Ovary (tissue), 9 donors: ENCODE results near the gene STOML2. TPM values are rescaled to one million over a fixed set of nuclear protein-coding genes. Genes with fewer than 3 reads are reported as not detected.

Experiments
- DNase-seq, 5 donors: peaks; one replicate each; pipeline ENCODE4 v3.0.0-alpha.2; 2019 to 2020
- H3K27ac ChIP-seq, 2 donors: fragments of 200-600 bp; one replicate each; pipeline versions ENCODE4 v1.5.1 to v1.8.0; 2019 to 2022
- H3K27me3 ChIP-seq: fragments of 200-600 bp; one replicate; pipeline ENCODE4 v1.8.0; 2022
- H3K36me3 ChIP-seq: fragments of 200-600 bp; sonication (generic); one replicate; pipeline ENCODE4 v1.5.1; 2019
- H3K4me1 ChIP-seq: one replicate; pipeline ENCODE4 v1.8.1; 2013; ENCODE audit warnings: mild to moderate bottlenecking, moderate library complexity; ENCODE audit not compliant: insufficient read depth
- H3K4me3 ChIP-seq: fragments of 200-600 bp; sonication (generic); one replicate; pipeline ENCODE4 v1.5.1; 2017
- H3K9me3 ChIP-seq, 2 donors: fragments of 200-600 bp in 1 of 2; sonication (generic) in 1 of 2; one replicate each; pipeline versions ENCODE4 v1.5.1 to v1.8.1; 2013 to 2019; ENCODE audit warnings: mild to moderate bottlenecking in 1 of 2, moderate library complexity in 1 of 2
- EP300 ChIP-seq: sonication (generic); formaldehyde crosslinking; IDR thresholded peaks from one replicate; pipeline ENCODE4 v1.6.1; 2017; ENCODE audit warnings: antibody characterized with exemption
- POLR2A ChIP-seq: fragments of 450-650 bp; IDR thresholded peaks from one replicate; pipeline ENCODE4 v1.6.1; 2017; ENCODE audit warnings: antibody characterized with exemption, mild to moderate bottlenecking, moderate library complexity
- WGBS, 3 donors: extraction: QIAGEN DNeasy Blood & Tissue Kit in 1 of 3; methylation state at CpG; one replicate each; pipeline versions ENCODE4 v1.1.5 to v1.1.7; 2013 to 2017; 5-methylcytosine and 5-hydroxymethylcytosine counted together
- intact Hi-C, 4 donors: fragments of 100-400 bp; cut with DNase I; formaldehyde crosslinking; loops; one replicate each; pipeline versions ENCODE4 v1.11.0 to v1.15.1; 2022 to 2023
- polyA plus RNA-seq, 2 donors: library from polyadenylated mRNA; stranded (reverse); fragments of 200-250 nt in 1 of 2; fragments of 350-450 nt in 1 of 2; fragmentation: Illumina TruSeq in 1 of 2; extraction: RNeasy Lipid Tissue Mini Kit (QIAGEN cat#74804) in 1 of 2; gene quantifications; one replicate each; pipeline ENCODE4 v1.2.3, GENCODE V29; 2013 to 2014
- total RNA-seq, 7 donors: library from RNA; depleted of rRNA in 2 of 7; stranded (reverse); fragments of >200 nt in 2 of 7; fragmentation: NEBNext Ultra II Directional in 3 of 7; extraction: Animal tissue kit (Norgen Biotek cat#: 25700) in 3 of 7; gene quantifications; one replicate each; pipeline versions ENCODE4 v1.1.0 to v1.2.4, GENCODE V29; 2016 to 2023
- TF ChIP-seq, protein P1 (sequence below), 3 donors: fragments of 450-650 bp in 2 of 3; fragments of 200-600 bp in 1 of 3; IDR thresholded peaks; one replicate each; pipeline versions ENCODE4 v1.5.1 to v1.8.0; 2016 to 2022; ENCODE audit warnings: antibody characterized with exemption in 3 of 3, mild to moderate bottlenecking in 1 of 3
- donor health status: DM: no; HTN: no; CAD: no; lungs with moderate emphysema.
- donor health status: DM: no; HTN: no; CAD: no.
- donor health status: Bipolar disorder and iron deficiency.
- donor health status: DM: yes; HTN: yes; CAD: no.
- donor health status: DM: no; HTN: no; CAD: no.
- donor health status: DM: yes; HTN: yes; CAD: no.

STOML2 gene
- total and polyA plus RNA-seq, 9 donors: 70.1 to 97.7 (median 82.0) TPM

DNA sequence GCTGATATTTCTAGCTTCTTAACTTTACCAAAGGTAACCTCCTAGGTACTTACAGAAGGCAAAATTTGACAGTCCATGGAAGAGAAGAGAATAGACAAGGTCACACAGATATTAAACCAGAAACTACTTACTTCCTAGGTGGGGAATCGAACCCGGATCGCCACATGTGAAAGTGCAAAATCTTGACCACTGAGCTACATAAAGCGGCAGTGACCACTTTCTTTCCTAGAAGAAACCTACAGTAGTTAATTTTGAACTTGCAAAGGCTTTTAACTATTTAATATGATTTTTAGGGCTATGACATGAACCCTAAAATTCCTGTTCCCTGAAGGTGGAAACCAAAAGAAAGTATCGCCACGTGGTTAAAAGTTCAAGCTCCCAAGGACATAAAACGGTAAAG is 33.1 kb upstream of the STOML2 start:
- H3K4me1 ChIP-seq: no peaks in the 10 kb centered on the region
- WGBS, 3 donors: 71 to 75% (median 75%) methylated on average over 7 of the region's 7 CpGs
- no peaks in the 10 kb centered on the region for H3K27me3 ChIP-seq
- no peaks in the 10 kb centered on the region for H3K36me3 ChIP-seq
- DNase-seq: no peak
- no peaks in the 10 kb centered on the region for H3K9me3 ChIP-seq
- intact Hi-C loops: no loop called here
- H3K4me3 ChIP-seq: no peak overlapping the region
- no peak overlapping the region for H3K27ac ChIP-seq
- no peak for TF ChIP-seq EP300
- no peak for TF ChIP-seq POLR2A
- TF ChIP-seq, protein P1, sequence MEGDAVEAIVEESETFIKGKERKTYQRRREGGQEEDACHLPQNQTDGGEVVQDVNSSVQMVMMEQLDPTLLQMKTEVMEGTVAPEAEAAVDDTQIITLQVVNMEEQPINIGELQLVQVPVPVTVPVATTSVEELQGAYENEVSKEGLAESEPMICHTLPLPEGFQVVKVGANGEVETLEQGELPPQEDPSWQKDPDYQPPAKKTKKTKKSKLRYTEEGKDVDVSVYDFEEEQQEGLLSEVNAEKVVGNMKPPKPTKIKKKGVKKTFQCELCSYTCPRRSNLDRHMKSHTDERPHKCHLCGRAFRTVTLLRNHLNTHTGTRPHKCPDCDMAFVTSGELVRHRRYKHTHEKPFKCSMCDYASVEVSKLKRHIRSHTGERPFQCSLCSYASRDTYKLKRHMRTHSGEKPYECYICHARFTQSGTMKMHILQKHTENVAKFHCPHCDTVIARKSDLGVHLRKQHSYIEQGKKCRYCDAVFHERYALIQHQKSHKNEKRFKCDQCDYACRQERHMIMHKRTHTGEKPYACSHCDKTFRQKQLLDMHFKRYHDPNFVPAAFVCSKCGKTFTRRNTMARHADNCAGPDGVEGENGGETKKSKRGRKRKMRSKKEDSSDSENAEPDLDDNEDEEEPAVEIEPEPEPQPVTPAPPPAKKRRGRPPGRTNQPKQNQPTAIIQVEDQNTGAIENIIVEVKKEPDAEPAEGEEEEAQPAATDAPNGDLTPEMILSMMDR (IDR thresholded peaks at IDR 0.05): no peak

DNA sequence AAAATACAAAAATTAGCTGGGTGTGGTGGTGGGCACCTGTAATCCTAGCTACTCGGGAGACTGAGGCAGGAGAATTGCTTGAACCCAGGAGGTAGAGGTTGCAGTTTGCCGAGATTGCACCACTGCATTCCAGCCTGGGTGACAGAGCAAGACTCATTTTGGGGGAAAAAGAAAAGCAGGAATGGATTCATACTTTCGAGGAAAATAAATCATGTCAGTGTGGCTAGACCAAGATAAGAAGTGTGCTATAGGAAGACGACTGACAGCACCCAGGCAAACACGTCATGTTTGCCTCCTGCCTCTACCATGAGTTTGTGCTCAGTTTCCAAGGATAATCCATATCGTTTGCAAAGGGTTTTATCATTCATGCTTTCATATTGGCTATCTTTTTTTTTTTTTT is 32.0 kb upstream of the STOML2 start:
- H3K4me3 ChIP-seq: no peak overlapping the region
- WGBS, 3 donors: 66 to 71% (median 68%) methylated on average over 6 of the region's 6 CpGs
- no peak for TF ChIP-seq POLR2A
- no peak for DNase-seq
- H3K27me3 ChIP-seq: no peaks in the 10 kb centered on the region
- no peaks in the 10 kb centered on the region for H3K36me3 ChIP-seq
- H3K9me3 ChIP-seq: no peaks in the 10 kb centered on the region
- H3K27ac ChIP-seq: no peak overlapping the region
- H3K4me1 ChIP-seq: no peaks in the 10 kb centered on the region
- intact Hi-C loops: no loop called here

- 9 to 10% (median 9%) methylated on average over 30 of the region's 30 CpGs for WGBS, 3 donors
- TF ChIP-seq, protein P1 (IDR thresholded peaks at IDR 0.05): peak; percentile 81 to 94 (median 83)
- TF ChIP-seq EP300: no peak
- H3K4me1 ChIP-seq: peaks cover 11% of the 10 kb centered on the region
- intact Hi-C loops: loop anchor here (2.0 to 10.0 kb wide), 8 partner anchors 138 to 440 kb away; no protein-coding TSS in a partner anchor
- no peaks in the 10 kb centered on the region for H3K27me3 ChIP-seq
- peak overlapping the region in 1 of 2 donors; percentile 82 for H3K27ac ChIP-seq
- DNase-seq: peak; percentile 83 to 93 (median 89)
- no peaks in the 10 kb centered on the region for H3K9me3 ChIP-seq
- no peaks in the 10 kb centered on the region for H3K36me3 ChIP-seq
- peak overlapping the region; percentile 44 for H3K4me3 ChIP-seq
These were observed 14.1 kb upstream of the STOML2 start for GRCh38 chr9:35116898-35117551.

DNA sequence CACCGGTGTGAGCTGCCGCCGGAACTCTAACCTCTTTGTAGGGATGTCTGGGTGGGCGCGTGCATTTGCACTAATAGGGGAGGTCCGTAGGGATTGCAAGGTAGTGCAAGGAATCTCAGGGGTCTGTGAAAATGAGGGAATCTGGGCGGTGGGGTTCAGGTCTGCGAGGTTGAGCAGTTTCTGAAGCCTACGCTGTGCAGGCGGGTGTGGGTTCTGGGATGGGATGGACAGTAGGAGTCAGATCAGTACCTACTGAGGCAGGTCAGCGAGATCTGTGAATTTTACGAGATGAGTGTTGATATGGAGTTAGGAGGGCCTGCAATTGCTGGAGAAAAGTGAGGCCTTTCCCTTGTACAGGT is 13.6 kb upstream of the STOML2 start:
- DNase-seq: no peak
- Histone ChIP-seq H3K27ac (peak overlapping the region; percentile 62 to 82), H3K36me3 (no peaks in the 10 kb centered on the region), H3K9me3 (no peaks in the 10 kb centered on the region), H3K4me3 (peak overlapping the region; percentile 44), H3K27me3 (no peaks in the 10 kb centered on the region), H3K4me1 (peaks cover 11% of the 10 kb centered on the region)
- WGBS, 3 donors: 0% methylated on average over 12 of the region's 12 CpGs
- TF ChIP-seq POLR2A (no peak), EP300 (no peak)
- TF ChIP-seq, protein P1 (IDR thresholded peaks at IDR 0.05): no peak
- intact Hi-C loops: loop anchor here (2.0 to 10.0 kb wide), 8 partner anchors 138 to 441 kb away; no protein-coding TSS in a partner anchor
